ENCODE results near the gene NBEA.

Gene NBEA

GRCh38 chr13:35285677-35286076 is 343.6 kb downstream of the NBEA start:
- DNase-seq (ENCODE audit: low spot score) = no peak

- peak; percentile 12 for DNase-seq (ENCODE audit: low spot score)
These were observed 350.3 kb downstream of the NBEA start for GRCh38 chr13:35292329-35292728.

GRCh38 chr13:35293579-35294226 is 351.6 kb downstream of the NBEA start:
- no peak for DNase-seq (ENCODE audit: low spot score)

- no peak for DNase-seq (ENCODE audit: low spot score)
These were observed 367.6 kb downstream of the NBEA start for GRCh38 chr13:35309706-35310105.

- DNase-seq (ENCODE audit: low spot score) = no peak
These were observed 390.1 kb downstream of the NBEA start for GRCh38 chr13:35332134-35332533.

- DNase-seq (ENCODE audit: low spot score) = no peak
These were observed 391.1 kb downstream of the NBEA start for GRCh38 chr13:35333157-35333556.

- no peak for DNase-seq (ENCODE audit: low spot score)
These were observed 400.4 kb downstream of the NBEA start for GRCh38 chr13:35342440-35342839.

- DNase-seq (ENCODE audit: low spot score) = no peak
These were observed 401.3 kb downstream of the NBEA start for GRCh38 chr13:35343417-35343816.

- no peak for DNase-seq (ENCODE audit: low spot score)
These were observed 403.9 kb downstream of the NBEA start for GRCh38 chr13:35345992-35346391.

GRCh38 chr13:35346494-35346893 is 404.4 kb downstream of the NBEA start:
- DNase-seq (ENCODE audit: low spot score) = no peak

GRCh38 chr13:35347679-35348205 is 405.7 kb downstream of the NBEA start:
- no peak for DNase-seq (ENCODE audit: low spot score)

GRCh38 chr13:35349052-35349451 is 407.0 kb downstream of the NBEA start:
- DNase-seq (ENCODE audit: low spot score) = no peak

- peak; percentile 60 for DNase-seq (ENCODE audit: low spot score)
These were observed 407.7 kb downstream of the NBEA start for GRCh38 chr13:35349673-35350278.

GRCh38 chr13:35354285-35354684 is 412.2 kb downstream of the NBEA start:
- DNase-seq (ENCODE audit: low spot score) = no peak

GRCh38 chr13:35354882-35355281 is 412.8 kb downstream of the NBEA start:
- DNase-seq (ENCODE audit: low spot score) = no peak

- no peak for DNase-seq (ENCODE audit: low spot score)
These were observed 414.5 kb downstream of the NBEA start for GRCh38 chr13:35356572-35356971.

- no peak for DNase-seq (ENCODE audit: low spot score)
These were observed 423.8 kb downstream of the NBEA start for GRCh38 chr13:35365883-35366282.

- no peak for DNase-seq (ENCODE audit: low spot score)
These were observed 425.5 kb downstream of the NBEA start for GRCh38 chr13:35367586-35367985.

- no peak for DNase-seq (ENCODE audit: low spot score)
These were observed 436.9 kb downstream of the NBEA start for GRCh38 chr13:35378939-35379338.

- DNase-seq (ENCODE audit: low spot score) = no peak
These were observed 437.6 kb downstream of the NBEA start for GRCh38 chr13:35379663-35380062.

- no peak for DNase-seq (ENCODE audit: low spot score)
These were observed 445.7 kb downstream of the NBEA start for GRCh38 chr13:35387682-35388250.

GRCh38 chr13:35388441-35389355 is 446.6 kb downstream of the NBEA start:
- DNase-seq (ENCODE audit: low spot score) = no peak

Measured in COLO829 (cell line).